ENCODE measurements around the gene CCDC194.
A peak's percentile ranks its signal among the peaks of the same experiment; 100 is the strongest.

The CCDC194 gene

GRCh38 chr19:17393914-17394313, at the start of gene CCDC194:
Gene CCDC194 (minus strand): TSS chr19:17394196. CDS start chr19:17394158, 38 bp downstream.
- no peak for DNase-seq (ENCODE audit: low read depth in 2 of 2)

DNA sequence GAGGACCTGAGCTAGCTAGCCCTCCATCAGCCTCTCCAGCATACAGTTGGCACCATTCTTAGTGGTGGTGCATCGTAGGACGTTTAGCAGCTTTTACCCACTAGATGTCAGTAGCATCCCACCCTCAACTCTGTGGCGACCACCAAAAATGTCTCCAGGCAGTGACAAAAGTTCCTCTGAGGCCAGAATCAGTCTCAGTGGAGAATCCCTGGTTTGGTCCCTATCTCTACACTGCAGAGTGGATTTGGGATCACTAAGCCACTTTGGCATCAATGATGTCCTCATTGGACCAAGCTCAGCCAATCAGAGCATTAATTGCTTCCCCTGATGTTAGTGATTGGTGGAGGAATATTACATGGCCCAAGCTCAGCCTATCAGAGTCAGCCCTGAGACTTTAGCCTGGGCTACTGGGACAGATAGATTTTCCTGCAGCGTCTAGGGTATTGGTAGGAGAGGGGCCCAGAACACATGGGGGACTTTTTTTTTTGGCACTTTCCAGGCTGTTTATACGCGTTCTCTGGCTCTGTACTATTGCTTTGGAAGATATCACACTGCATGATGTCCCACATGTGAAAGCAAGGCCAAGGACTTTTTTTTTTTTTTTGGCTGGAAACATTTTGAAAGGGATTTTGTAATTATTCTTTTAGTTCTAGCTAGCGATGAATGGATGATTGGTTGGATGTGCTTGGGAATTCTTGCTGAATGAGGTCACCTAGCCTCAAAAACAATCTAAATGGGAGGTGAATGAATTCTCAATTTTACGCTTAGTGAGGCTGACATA, 47.4 kb upstream of the CCDC194 start:
- no peak for DNase-seq (ENCODE audit: low read depth in 2 of 2)

- DNase-seq (ENCODE audit: low read depth in 2 of 2) = no peak
These were observed 42.9 kb upstream of the CCDC194 start for GRCh38 chr19:17436874-17437267.

GRCh38 chr19:17436094-17436873, 42.3 kb upstream of the CCDC194 start:
- DNase-seq (ENCODE audit: low read depth in 2 of 2) = no peak

GRCh38 chr19:17435218-17435617, 41.2 kb upstream of the CCDC194 start:
- no peak for DNase-seq (ENCODE audit: low read depth in 2 of 2)

- no peak for DNase-seq (ENCODE audit: low read depth in 2 of 2)
These were observed 37.4 kb upstream of the CCDC194 start for GRCh38 chr19:17431417-17431816.

- DNase-seq (ENCODE audit: low read depth in 2 of 2) = no peak
These were observed 35.7 kb upstream of the CCDC194 start for GRCh38 chr19:17429641-17430113.

DNA sequence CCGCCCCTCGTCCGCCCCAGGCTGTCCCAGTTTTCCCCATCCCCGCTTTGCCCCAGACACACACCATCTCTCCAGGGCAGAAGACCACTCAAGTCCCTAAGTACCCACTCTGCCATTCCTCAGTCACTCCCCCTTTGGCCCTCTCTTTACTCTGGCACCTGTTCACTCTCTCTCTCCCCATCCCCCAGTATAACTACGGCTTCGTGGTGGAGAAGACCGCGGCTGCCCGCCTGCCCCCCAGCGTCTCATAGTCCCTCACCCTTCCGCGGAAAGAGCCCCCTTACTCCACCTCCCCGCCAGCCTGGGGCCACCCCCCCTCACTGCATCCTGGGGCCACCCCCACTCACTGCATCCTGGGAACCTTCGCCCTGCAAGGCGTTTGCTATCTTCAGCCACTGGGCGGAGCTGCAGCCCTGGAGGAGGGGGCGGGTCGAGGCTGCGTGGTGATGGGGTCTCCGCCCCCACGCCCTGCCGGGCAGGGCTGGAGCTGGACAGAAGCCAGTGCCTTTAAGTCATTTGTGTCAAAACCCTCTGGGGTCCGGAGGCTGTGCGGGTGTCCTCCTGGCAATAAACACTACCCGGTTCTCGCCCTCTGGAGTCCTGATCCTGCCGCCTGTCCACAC, 30.9 kb upstream of the CCDC194 start:
- no peak for DNase-seq (ENCODE audit: low read depth in 2 of 2)

- DNase-seq (ENCODE audit: low read depth in 2 of 2) = no peak
These were observed 29.6 kb upstream of the CCDC194 start for GRCh38 chr19:17423429-17424208.

- DNase-seq (ENCODE audit: low read depth in 2 of 2) = no peak
These were observed 27.9 kb upstream of the CCDC194 start for GRCh38 chr19:17421942-17422341.

GRCh38 chr19:17420475-17420924, 26.5 kb upstream of the CCDC194 start:
- no peak for DNase-seq (ENCODE audit: low read depth in 2 of 2)

GRCh38 chr19:17419621-17420474, 25.9 kb upstream of the CCDC194 start, which contains the start of gene MVB12A:
Gene MVB12A (plus strand): TSS chr19:17420047. CDS start chr19:17420136, 89 bp downstream.
- DNase-seq (ENCODE audit: low read depth in 2 of 2) = peak; percentile 91 to 93

DNA sequence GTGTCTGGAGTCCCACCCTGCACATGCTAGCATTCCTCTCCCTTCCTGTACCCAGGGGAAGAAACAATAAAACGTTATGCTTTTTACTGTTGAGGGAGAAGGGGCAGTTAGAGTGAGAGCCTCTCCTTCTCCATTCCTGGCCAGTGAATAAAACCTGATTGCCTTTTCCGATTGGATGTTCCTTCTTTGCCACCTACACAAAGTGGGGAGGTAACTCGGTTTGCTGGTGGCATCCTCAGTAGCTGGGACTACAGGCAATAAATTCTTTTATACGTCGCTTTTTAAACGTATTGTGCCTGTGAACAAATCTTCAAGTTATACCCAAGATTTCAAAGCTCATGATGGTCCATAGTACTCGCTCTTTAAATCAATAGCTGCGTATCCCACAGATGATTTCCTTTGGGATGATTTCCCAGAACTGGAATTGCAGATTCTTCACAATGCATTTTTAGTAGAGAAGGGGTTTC, 25.2 kb upstream of the CCDC194 start:
- no peak for DNase-seq (ENCODE audit: low read depth in 2 of 2)

DNA sequence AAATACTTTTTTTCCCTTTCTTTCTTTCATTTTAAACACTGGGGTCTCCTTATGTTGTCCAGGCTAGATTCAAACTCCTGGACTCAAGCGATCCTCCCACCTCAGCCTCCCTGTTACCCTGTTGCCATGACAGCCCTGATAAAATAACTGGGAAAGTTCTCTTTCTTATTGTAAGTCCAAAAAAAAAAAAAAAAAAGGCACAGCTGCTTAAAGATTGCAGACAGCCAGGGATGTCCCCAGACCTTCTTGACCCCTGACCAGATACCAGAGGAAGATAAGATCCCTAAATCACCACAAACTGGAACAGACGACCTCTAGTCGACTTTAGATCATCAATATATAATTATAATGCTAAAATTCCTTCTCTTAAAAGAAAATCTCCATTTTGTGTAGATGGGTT, 24.7 kb upstream of the CCDC194 start:
- DNase-seq (ENCODE audit: low read depth in 2 of 2) = no peak

- DNase-seq (ENCODE audit: low read depth in 2 of 2) = no peak
These were observed 21.1 kb upstream of the CCDC194 start for GRCh38 chr19:17415121-17415520.

- no peak for DNase-seq (ENCODE audit: low read depth in 2 of 2)
These were observed 20.1 kb upstream of the CCDC194 start for GRCh38 chr19:17414097-17414496.

- no peak for DNase-seq (ENCODE audit: low read depth in 2 of 2)
These were observed 17.8 kb upstream of the CCDC194 start for GRCh38 chr19:17411801-17412200.

DNA sequence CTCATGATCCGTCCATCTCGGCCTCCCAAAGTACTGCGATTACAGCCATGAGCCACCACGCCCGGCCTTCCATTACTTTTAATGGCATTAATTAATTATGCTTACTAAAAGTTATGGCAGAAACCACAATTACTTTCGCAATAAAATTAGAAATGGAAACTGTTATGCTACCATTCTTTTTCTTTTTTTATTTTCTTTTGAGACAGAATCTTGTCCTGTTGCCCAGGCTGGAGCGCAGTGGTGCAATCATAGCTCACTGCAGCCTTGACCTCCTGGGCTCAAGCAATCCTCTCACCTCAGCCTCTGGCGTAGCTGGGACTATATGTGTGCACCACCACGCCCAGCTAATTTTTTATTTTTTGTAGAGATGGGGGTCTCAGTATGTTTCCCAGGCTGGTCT, 16.0 kb upstream of the CCDC194 start:
- no peak for DNase-seq (ENCODE audit: low read depth in 2 of 2)

DNA sequence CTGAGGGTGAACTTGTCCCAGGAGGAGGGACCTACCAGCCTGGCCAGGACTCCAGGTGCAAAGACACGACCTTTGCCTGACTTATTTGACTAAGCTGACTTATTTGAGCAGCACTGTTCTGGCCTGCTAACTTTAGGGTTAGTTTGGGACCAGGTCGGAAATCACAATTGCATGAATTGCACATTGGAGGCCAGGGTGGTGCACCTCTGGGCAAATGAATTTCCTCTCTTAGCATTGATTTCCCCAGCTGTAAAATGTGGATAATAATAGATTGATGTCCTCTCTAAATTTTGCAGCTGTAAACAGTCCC, 12.8 kb upstream of the CCDC194 start:
- DNase-seq (ENCODE audit: low read depth in 2 of 2) = no peak

GRCh38 chr19:17406046-17406886, 12.3 kb upstream of the CCDC194 start:
- DNase-seq (ENCODE audit: low read depth in 2 of 2) = no peak
